CMK (cell line): ENCODE results near the gene RNF225.
"Not testable (repeated sequence)": the region's sequence is repeated elsewhere in the genome, so short reads cannot be mapped to it uniquely, and the experiment has no call there.

ENCODE experiments used
- DNase-seq: peaks from one replicate; pipeline ENCODE4 v3.0.0-alpha.2; 2010; ENCODE audit warnings: low read depth

Gene RNF225

DNA sequence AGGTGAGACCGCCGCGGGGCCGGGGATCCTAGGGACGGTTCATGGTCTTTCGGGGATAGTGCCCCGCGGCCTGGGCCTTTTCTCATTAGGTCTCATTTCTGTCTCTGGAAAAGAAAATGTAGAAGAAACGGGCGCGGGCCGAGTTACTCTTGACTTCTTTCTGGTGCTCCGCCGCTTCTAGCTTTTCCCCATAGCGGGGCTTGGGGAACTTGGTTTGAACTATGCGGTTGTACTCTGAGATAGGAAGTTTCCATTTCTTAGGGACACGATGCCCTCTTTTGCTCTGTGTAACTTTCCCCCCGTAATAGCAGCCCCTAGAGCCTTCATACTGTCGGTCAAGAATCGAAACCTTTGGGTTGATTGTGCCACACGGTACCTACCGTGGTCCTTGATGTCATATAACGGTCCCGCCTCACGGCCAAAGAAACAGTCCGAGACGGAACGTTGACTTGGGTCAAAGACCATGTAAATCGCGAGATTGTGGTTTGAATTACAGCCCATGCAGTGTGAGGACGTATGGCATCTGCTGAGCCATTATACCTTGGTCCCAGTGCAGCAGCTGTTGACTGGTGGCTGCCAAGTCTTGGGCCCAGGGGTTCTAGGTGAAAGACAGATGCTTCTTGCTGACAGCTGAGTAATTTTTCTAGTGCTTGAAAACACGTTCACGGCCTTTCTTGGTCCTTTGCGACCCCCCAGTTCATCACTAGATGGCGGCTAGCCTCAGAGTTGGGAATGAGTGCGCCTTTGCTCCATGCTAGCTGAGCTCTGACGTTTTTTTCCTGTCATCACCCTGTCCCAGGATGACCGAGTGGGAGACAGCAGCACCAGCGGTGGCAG is 7.9 kb upstream of the RNF225 start:
- DNase-seq: no peak

DNA sequence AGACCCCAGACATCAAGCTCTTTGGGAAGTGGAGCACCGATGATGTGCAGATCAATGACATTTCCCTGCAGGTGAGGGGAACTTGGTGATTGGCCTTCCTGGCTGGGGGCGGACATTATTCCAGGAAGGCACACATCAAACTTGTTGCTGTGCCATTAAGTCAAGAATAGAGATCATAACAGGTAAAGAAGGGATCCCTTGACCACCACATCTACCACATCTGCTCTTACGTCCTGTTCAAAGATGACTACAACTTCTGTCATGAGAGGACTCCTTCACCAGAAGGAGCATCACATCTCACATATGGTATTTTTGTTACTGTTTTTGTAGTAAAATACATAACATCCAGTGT is 7.3 kb upstream of the RNF225 start:
- no peak for DNase-seq

DNA sequence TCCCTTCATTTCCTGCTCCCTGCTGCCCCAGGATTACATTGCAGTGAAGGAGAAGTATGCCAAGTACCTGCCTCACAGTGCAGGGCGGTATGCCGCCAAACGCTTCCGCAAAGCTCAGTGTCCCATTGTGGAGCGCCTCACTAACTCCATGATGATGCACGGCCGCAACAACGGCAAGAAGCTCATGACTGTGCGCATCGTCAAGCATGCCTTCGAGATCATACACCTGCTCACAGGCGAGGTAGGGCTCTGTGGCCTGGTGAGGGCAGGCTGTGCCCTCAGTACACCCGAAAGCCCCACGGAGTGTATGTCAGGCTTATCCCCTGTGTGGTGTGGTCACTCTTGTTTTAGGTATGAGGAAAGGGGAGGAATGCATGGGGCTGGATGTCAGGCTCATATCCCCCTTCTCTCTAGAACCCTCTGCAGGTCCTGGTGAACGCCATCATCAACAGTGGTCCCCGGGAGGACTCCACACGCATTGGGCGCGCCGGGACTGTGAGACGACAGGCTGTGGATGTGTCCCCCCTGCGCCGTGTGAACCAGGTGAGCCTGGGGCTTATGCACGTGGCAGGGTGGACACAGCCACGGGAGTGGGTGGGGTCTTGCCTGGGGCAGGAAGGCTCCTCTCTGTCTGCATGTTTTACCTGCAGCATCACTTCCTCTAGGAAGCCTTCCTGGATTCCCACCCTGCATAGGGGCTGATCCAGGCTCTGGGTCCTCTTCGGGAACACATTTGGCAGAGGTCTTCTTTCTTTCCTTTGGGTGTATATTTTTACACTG is 2.3 kb upstream of the RNF225 start:
- DNase-seq: no peak

DNA sequence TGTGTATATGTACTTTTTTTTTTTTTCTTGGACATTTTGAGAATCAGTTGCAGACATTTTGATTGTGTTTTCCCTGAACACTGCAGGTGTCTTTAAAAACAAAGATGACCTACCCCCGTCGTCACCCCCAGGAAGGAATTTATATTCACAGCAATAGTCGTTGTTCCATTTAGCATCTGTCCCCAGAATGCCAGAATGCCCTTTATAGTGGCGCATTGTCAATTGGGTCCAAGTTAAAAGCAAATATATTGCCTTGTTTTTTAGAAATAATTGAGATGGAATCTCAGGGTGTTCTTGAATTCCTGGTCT is 1.8 kb upstream of the RNF225 start:
- DNase-seq: no peak

DNA sequence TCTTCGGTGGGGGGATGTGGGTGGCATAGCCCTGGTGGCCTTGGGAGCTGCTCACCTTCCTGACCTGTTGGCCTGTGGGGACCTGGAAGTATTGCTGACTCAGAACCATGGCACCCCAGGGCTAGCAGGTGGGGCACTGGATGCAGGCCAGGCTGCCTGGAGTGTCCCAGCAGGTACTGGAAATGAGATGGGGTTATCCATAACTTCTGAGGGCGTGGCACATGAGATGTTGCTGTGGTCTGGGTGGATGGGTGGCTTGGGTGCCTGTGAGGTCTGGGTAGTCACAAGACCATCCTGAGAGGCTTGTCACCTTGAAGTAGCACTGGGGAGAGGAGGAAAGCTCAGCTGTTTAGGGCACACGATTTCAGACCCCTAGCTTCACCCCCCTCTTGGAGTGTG is 636 bp upstream of the RNF225 start:
- DNase-seq: no peak

DNA sequence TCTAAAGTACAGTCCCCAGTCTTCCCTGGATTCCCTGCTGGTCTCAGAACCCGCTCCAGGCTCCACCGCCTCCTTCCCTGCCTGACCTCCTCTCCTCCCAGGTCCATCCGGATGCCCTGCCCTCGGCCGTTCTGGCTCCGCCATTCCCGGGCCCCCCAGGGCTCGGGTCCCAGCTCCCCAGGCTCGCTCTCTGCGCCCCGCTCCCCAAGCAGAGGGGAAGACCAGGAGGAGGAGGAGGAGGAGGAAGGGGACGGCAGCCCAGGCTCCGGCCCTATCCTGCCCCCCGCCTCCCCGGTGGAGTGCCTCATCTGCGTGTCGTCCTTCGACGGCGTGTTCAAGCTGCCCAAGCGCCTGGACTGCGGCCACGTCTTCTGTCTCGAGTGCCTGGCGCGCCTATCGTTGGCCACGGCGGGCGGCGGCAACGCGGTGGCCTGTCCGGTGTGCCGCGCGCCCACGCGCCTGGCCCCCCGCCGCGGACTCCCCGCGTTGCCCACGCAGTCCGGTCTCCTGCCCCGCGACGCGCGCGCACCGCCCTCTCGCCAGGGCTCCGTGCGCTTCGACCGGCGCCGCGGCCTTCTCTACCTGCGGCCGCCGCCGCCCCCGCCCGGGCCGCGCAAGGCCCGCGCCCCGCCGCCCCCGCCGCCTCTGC is 647 bp downstream of the RNF225 start:
- DNase-seq: no peak

DNA sequence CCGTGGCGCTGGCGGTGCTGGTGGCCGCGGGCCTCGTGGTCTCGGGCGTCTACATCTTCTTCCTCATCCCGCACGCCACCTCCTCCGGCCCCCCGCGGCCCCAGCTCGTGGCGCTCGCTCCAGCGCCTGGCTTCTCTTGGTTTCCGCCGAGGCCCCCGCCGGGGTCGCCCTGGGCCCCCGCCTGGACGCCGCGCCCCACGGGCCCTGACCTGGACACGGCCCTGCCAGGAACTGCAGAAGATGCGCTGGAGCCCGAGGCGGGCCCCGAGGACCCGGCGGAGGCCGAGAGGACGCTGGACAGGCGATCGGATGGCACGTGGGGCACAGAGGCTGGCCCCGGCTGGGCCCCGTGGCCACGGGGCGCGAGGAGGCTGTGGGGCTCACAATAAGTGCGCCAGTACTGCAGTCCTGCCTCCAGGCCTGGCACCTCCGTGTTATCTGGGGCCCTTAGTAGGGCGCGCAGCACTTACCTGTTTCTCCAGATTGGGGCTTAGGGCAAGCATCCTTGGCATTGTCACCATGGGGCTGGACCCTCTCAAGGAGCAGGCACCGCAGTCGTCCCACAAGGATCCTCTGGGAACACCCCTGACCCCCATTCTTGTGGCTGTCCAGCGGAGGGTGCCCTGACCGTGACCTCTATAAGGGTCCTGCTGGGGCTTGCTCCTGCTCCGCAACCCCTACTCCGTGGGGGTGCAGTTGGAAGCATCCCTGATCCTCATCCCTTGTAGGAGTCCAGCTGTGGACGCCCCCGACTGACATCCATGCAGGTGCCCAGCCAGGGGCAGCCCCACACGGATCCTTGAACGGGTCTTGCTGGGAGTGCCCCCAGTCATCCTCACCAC is 1.5 kb downstream of the RNF225 start:
- DNase-seq: no peak

DNA sequence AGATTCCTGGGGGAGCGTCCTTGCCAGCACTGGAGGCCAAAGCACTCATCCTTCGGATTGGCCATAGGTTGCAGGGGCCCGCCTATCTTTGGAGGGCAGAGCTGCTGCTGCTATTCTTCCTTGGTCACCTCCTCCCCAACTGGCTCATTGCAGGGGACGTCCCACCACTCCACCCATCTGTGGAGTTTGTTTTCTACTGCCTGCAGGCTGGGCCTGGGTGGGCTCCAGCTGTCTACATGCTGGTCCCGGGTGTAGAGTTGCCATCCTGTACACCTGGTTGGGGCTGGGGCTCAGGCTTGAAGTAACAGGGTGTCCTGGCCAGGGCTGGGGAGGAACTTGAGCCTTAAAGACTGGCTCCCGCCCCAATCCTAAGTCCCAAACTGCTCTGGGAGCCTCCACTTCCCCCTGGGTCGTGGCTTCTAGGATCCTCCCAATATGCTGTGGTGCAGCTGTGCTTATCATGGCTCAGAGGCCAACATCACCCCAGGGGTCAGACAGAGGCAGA is 2.1 kb downstream of the RNF225 start:
- no peak for DNase-seq

DNA sequence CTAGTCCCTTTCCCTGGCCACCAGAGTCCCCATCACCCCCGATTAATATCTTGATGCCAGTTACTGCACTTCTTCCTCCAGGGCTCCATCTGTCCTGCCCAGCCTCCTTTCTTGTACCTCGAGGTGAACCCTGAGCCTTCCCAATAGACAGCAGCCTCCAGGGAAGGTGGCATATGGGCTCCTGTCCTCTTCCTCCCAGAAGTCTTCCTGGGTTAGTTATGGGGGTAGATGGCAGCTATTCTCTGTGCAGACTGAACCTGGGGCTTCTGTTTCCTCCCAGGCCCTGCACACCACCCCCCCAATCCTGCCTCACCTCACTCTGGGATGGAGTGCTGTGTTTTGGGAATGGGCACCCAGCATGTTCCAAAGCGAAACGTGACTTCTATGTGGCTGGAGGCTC is 2.6 kb downstream of the RNF225 start:
- no peak for DNase-seq

DNA sequence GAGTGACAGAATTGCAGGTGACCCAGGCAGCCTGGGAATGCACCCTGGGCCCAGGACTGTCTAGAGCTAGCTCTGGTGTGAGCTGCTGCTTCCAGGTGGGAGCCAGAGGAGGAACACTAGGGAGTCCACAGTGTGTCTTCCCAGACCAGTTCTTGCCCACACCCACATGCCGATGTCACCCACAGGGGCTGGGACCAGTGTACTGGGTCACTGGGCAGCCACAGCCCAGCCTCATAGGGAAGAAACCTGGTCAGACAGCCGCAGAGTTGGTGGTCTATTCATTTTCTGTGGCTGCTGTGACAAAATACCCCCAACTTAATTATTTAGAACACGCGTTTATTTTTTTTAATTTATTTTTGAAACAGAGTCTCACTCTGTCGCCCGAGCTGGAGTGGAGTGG is 3.1 kb downstream of the RNF225 start:
- no peak for DNase-seq

DNA sequence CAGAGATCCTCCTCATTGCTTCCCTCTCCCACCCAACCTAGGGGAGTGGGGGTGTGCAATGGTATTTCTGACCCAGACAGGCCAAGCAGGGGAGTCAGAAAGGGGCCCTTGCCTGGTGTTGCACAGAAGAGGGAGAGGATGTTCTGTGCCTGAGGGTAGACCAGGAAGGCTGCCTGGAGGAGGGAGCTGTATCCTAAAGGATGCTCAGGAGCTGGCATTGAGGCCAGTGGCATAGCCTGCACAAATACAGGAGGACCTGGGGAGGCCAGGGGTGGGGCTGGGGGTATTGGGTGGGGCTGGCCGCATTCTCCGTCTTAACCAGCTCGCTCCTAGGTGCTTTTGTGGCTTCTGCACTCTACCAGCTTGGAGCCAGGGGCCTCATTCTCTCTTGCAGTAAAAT is 4.4 kb downstream of the RNF225 start:
- no peak for DNase-seq

DNA sequence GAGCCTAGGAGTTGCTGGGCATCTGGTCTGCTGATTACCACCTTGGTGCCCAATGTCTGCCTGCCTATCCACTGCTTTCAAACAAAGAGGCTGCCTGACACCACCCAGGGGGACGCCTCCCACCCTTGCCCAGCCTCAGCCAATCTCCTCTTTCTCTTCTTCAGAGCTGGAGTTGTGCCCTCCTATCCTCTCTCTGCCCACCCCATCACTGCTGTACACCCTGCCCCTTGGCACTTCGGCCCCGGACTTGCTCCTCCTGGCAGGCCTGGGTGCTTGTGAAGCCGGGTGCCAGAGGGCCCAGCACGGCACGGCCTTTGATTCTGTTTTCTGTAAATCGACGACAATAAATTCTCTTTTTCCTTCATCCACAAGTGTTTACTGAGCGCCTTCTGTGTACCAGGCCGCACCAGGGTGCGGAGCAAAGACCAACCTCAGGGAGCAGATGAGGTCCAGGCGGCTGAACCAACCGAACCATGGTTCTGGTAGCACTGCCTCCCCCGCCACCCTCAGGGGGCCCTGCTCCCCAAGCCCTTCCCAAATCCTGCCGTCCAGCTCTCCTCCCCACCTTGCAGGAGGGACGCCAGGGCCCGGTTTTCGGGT is 5.0 kb downstream of the RNF225 start:
- no peak for DNase-seq

DNA sequence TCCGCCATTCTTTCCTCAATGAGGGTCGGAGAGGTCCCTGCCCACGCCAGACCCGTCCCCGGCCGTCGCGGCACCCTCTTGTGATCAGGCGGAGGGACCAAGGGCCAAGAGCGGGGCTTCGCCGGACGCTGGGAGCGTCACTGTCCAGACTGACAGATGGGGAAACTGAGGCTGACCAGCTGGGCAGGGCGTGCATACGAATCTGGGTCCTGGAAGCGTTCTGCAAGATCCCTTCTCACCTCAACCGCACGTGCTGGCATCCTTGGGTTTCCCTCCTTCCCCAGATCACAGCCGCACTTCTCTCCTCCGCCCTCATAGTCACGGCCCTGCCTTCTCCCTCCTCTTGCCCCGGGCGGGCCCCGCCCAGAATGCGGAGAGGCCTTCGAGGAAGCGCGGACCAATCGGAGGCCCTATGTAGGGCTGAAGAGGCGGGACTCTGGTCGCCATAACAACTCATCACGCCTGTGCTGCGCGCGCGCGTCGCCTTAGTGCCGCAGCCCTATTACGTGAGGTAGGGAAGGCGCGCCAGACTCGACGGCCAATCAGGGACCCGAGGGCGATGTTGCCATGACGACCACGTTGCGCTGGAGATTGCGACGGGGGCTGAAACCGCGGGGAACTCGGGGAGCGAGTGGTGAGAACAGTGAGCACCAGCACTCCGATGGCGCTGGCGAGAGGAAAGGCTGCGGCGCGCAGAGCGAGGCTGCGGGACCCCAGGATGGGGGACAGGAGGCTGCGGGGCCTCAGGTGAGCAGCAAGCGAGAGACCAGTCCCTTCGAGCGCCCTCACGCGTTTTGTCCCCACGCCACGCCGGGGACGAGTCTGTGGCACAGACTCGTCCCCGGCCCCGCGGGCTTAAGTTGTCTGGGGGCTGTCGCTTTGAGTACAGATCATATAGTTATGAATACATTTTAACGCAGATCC is 5.7 kb downstream of the RNF225 start:
- DNase-seq: peak; percentile 100

DNA sequence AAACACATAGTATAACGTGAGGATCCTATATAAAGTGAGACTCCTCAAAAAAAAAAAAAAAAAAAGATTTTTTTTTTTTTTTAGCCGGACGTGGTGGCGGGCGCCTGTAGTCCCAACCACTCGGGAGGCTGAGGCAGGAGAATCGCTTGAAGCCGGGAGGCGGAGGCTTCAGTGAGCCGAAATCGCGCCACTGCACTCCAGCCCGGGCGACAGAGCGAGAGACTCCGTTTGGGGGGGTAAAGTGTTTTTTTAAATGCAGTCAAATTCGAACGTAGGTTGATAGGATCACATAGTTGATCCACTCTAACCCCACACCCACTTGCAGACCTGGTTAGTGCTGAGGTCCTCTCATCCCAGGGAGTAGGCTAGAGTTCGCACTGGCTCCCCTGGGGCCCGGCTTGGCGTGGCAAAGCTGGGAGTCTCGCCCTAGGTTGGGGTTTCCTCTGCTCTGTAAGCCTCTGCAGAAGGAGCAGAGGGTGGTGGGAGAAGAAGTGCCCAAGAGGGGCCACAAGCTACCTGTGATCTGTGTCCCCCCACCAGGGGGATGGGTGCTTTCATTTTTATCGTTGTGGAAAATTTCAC is 6.5 kb downstream of the RNF225 start:
- DNase-seq: no peak

DNA sequence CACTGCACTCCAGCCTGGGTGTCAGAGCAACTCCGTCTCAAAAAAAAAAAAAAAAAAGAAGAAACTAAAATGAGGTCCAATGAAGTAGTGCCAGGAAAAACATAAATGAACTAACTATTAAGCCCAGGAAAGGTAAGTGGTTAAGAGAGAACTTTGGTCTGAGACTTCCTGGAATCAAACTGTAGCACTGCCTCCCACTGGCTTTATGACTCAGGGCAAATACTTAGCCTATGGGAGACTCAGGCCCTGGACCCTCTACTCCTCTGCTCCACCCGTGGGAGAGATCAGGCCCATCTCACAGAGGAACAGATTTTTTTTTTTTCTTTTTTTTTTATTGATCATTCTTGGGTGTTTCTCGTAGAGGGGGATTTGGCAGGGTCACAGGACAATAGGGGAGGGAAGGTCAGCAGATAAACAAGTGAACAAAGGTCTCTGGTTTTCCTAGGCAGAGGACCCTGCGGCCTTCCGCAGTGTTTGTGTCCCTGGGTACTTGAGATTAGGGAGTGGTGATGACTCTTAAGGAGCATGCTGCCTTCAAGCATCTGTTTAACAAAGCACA is 8.5 kb downstream of the RNF225 start:
- not testable (repeated sequence) for DNase-seq

DNA sequence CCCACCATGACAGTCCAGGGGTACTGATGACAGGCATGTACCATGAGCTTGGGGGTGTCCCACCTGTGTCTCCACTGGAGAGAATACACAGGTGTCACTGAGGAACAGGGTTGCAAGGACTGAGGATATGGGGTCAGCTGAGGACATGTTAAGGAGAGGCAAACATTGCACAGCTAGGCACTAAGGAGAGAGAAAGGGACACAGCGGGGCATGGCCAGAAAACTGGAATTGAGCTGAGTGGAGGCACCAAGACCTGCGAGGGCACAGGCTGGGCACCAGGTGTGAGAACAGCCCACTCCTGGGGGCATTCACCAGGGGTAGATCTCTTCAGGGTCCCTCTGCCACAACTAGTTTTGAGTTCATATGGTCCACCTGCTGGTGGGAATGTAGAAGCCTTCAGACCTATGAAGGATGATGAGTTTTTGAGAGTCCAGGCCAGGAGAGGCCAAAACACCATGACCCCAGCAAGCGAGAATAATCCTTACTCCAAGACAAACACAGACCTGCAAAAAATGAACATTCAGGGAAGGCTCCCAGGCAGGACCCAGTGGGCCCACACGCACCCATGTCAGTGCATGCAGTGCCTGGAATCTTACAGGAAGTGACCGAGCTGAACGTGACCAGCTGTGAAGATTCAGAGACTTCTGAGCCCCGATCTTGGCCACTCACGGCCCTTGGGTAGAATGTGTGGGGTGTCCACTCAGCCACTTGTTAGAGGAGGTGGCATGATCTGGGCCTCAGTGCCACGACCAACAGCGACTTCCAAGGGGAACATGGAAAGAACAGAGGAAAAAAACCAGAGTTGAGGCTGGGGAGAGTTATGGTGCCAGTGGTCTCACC is 11.6 kb downstream of the RNF225 start:
- no peak for DNase-seq

DNA sequence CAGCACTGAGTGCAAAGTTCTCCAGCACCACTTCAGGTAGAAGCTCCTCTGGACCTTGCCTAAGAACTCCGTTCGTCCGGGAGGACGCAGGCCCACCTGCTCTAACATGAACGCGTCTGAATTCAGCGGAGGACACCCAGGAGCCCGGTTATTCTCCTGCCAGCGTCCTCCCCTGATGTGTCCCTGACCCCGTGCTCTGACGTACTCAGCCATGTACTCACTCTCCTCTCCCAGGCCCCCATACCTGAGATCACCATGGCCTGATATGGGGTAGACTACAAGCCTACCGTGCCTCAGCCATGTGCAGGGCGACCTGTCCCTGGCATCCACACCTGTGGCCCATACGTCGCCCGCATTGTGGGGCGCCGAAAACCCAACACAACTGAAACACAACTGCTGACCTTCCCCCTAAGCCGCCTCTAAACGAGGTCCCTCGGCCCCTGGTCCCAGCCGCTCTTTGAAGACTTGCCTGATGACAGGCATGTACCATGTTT is 12.2 kb downstream of the RNF225 start:
- no peak for DNase-seq

DNA sequence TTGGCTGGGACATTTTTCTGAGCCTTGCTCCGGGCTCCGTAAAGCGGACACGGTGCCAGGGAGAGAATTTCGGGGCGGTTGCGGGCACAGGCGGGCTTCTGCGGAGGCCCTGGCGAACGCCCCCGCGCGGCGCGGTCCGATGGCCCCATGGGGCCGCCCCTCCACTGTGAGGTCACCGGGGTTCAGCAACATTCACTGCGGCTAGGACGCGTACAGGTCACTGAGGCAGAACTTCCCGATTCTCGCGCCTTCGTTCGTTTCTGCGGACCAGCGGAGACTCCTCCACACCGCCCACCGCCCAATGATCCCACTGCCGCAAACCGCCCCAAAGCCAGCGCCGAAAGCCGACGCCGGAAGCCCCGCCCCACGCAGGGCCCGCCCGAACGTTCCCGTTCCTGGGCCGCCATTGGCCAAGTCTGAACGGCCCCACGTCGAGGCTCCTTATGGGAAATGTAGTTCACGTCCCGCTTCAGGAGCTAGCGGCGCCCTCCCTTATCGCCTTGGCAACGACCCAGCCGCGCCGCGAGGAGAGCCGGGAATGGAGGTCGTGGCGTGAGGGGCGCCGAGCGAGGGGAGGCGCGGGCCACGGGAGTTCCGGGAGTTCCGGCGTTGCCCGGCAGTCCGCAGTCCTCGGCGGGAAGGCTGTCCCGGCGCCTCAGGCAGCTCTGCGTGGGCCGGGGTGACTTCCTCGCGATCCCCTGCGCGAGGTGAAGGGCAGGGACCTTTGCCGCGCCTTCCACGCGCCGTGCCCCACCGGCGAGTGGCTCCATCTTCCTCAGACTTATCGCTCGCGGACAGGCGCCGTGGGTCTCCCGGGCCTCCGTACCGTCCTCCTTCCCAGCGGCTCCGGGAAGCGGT is 12.9 kb downstream of the RNF225 start, which contains the start of gene ZNF584:
Gene ZNF584, plus strand, starts transcription at position 498 of the 858 bp plus-strand sequence. CDS start 499 bp downstream, outside the sequence.
- peak; percentile 94 for DNase-seq
